Vagina (tissue), 2 donors: Measurements from ENCODE around the gene DPP10.

Source experiments
- POLR2A ChIP-seq, 2 donors: fragments of 450-650 bp; IDR thresholded peaks; one replicate each; pipeline ENCODE4 v1.6.1; 2017; ENCODE audit warnings: antibody characterized with exemption in 2 of 2, mild to moderate bottlenecking in 2 of 2, moderate library complexity in 2 of 2
- POLR2AphosphoS5 ChIP-seq, 2 donors: sonication (generic); formaldehyde crosslinking; IDR thresholded peaks; one replicate each; pipeline ENCODE4 v1.9.0; 2017; ENCODE audit warnings: antibody characterized with exemption in 2 of 2, mild to moderate bottlenecking in 2 of 2, low read depth in 1 of 2; ENCODE audit not compliant: insufficient read depth in 1 of 2

DNA sequence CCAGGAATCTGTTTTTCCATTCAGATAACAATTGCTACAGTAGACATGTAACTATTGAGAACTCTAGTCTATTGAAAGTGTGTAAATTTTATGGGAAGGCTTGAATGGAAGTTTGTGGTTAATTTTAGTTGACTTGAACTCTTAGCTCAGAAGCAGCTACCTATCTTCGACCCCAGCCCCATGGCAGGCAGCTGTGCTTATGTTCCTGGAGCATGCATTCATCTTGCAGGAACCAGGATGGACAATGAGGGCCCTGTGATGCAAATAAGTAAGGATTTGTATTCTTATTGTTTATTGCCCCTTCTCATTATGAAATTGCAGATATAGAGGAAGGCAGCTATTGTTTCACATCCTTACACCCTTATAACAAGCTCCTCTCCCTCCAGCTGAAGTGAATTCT is 1252.2 kb downstream of the DPP10 start:
- TF ChIP-seq POLR2AphosphoS5 (IDR thresholded peaks at IDR 0.05; ENCODE audit: insufficient read depth in 1 of 2, low read depth in 1 of 2) (no peak), POLR2A (IDR thresholded peaks at IDR 0.05) (no peak)
